Mucosa of descending colon (tissue), 3 donors: ENCODE measurements around the gene RGL3. TPM values are rescaled to one million over a fixed set of nuclear protein-coding genes. Genes with fewer than 3 reads are reported as not detected.
"Not testable (repeated sequence)": the region's sequence is repeated elsewhere in the genome, so short reads cannot be mapped to it uniquely, and the experiment has no call there.

Experiments used
- ATAC-seq: fragments of 200-7000 bp; cut with Tn5 transposase; one replicate; pipeline ENCODE4 v1.9.1; 2020; ENCODE audit warnings: mild to moderate bottlenecking, moderate library complexity
- DNase-seq, 3 donors: peaks; one replicate each; pipeline ENCODE4 v3.0.0-alpha.2; 2020
- H3K36me3 ChIP-seq: fragments of 200-600 bp; one replicate; pipeline ENCODE4 v1.8.0; 2021; ENCODE audit warnings: low read depth, mild to moderate bottlenecking
- H3K4me1 ChIP-seq: fragments of 200-600 bp; one replicate; pipeline ENCODE4 v1.8.0; 2021; ENCODE audit warnings: low read depth, mild to moderate bottlenecking
- H3K4me3 ChIP-seq: fragments of 200-600 bp; one replicate; pipeline ENCODE4 v1.8.0; 2021; ENCODE audit warnings: mild to moderate bottlenecking
- H3K9me3 ChIP-seq: fragments of 200-600 bp; one replicate; pipeline ENCODE4 v1.8.0; 2021; ENCODE audit warnings: mild to moderate bottlenecking
- intact Hi-C, 2 donors: fragments of 100-400 bp; cut with DNase I in 1 of 2; cut with micrococcal nuclease in 1 of 2; formaldehyde crosslinking; loops; one replicate each; pipeline versions ENCODE4 v1.11.0 to v1.11.1; 2022; cut with DNase I, micrococcal nuclease
- total RNA-seq, 3 donors: library from RNA; stranded (reverse); fragmentation: NEBNext Ultra II Directional in 2 of 3; extraction: Animal tissue kit (Norgen Biotek cat#: 25700) in 2 of 3; gene quantifications; one replicate each; pipeline versions ENCODE4 v1.2.1 to v1.2.4, GENCODE V29; 2021 to 2023
- TF ChIP-seq, protein P1 (sequence below): fragments of 200-600 bp; IDR thresholded peaks from one replicate; pipeline ENCODE4 v1.8.0; 2022; ENCODE audit warnings: antibody characterized with exemption, mild to moderate bottlenecking
- donor health status: DM: no; HTN: no; CAD: no; lungs with moderate emphysema.
- donor health status: DM: no; HTN: no; CAD: no.
- donor health status: DM: no; HTN: yes; CAD: no.

Gene RGL3
- total RNA-seq, 3 donors from 2014 or later, result 10.7 to 15.1 (median 11.0) TPM

DNA sequence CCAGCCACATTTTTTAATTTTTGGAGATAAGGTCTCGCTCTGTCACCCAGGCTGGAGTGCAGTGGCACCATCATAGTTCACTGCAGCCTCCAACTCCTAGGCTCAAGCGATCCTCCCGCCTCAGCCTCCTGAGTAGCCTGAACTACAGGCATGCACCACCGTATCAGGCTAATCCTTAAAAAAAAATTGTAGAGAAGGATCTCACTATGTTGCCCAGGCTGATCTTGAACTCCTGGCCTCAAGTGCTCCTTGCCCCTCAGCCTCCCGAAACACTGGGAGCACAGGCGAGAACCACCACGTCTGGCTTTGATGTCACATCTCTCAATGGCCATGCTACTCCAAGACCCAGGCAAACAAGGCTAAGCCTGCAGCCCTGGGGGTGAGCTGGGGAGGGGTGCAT is 37.5 kb upstream of the RGL3 start:
- ATAC-seq (no peak), DNase-seq (no peak)
- H3K9me3 ChIP-seq, result no peaks in the 10 kb centered on the region
- H3K4me3 ChIP-seq, result no peak overlapping the region
- TF ChIP-seq, protein P1, sequence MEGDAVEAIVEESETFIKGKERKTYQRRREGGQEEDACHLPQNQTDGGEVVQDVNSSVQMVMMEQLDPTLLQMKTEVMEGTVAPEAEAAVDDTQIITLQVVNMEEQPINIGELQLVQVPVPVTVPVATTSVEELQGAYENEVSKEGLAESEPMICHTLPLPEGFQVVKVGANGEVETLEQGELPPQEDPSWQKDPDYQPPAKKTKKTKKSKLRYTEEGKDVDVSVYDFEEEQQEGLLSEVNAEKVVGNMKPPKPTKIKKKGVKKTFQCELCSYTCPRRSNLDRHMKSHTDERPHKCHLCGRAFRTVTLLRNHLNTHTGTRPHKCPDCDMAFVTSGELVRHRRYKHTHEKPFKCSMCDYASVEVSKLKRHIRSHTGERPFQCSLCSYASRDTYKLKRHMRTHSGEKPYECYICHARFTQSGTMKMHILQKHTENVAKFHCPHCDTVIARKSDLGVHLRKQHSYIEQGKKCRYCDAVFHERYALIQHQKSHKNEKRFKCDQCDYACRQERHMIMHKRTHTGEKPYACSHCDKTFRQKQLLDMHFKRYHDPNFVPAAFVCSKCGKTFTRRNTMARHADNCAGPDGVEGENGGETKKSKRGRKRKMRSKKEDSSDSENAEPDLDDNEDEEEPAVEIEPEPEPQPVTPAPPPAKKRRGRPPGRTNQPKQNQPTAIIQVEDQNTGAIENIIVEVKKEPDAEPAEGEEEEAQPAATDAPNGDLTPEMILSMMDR, result no peak
- H3K4me1 ChIP-seq, result no peaks in the 10 kb centered on the region
- H3K36me3 ChIP-seq, result no peaks in the 10 kb centered on the region
- intact Hi-C loops, result no loop called here

DNA sequence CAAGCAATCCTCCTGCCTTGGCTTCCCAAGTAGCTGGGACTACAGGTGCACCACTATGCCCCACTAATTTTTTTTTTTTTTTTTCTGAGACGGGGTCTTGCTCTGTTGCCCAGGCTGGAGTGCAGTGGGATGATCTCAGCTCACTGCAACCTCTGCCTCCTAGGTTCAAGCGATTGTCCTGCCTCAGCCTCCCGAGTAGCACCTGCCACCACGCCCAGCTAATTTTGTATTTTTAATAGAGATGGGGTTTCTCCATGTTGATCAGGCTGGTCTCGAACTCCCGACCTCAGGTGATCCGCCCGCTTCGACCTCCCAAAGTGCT is 36.1 kb upstream of the RGL3 start:
- H3K4me1 ChIP-seq, intact Hi-C loops, H3K4me3 ChIP-seq, H3K9me3 ChIP-seq, DNase-seq, H3K36me3 ChIP-seq, ATAC-seq: not testable (repeated sequence)

DNA sequence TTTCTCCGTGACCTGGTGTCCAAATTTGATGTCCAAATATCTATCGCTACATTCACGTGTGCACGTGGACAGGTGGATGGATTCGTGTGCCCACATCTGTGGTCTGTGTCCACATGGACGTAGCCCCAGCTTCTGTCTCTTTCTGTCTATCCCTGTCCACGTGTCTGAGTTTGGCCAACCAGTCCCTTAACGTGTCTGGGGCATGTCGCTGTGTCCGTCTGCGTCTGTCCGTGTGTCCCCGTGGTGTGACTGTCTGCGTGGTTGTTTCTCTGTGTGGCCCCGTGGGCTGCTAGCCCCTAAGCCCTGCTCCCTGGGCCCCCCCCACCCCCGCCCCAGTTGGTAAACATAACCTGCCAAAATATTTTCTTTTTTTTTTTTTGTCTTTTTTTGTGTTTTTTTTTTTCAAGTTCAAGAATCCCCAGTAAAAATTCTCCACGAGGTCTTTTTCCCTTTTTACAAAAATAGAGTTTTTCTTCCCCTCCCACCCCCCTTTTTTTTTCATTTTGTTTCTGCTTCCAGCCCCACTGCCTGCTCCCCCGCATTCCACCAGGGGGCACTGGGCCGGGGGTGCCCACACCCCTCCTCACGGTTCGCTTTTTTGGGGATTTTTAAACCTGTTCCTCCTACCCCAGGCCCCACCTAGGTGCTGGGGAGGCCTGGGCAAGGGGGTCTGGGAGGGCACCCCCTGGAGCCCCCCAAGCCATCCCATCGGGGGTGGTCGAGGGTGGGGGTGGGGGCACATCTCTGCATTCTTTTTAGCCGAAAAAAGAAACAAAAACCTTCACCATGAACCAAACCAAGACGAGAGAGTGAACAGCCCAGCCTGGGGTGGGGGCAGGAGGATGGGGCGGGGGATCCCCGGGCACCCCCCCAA is 34.6 kb upstream of the RGL3 start:
- DNase-seq (no peak), ATAC-seq (no peak)
- no peaks in the 10 kb centered on the region for H3K9me3 ChIP-seq
- no peaks in the 10 kb centered on the region for H3K4me1 ChIP-seq
- no peak overlapping the region for H3K4me3 ChIP-seq
- intact Hi-C loops, result no loop called here
- TF ChIP-seq, protein P1, result no peak
- no peaks in the 10 kb centered on the region for H3K36me3 ChIP-seq

DNA sequence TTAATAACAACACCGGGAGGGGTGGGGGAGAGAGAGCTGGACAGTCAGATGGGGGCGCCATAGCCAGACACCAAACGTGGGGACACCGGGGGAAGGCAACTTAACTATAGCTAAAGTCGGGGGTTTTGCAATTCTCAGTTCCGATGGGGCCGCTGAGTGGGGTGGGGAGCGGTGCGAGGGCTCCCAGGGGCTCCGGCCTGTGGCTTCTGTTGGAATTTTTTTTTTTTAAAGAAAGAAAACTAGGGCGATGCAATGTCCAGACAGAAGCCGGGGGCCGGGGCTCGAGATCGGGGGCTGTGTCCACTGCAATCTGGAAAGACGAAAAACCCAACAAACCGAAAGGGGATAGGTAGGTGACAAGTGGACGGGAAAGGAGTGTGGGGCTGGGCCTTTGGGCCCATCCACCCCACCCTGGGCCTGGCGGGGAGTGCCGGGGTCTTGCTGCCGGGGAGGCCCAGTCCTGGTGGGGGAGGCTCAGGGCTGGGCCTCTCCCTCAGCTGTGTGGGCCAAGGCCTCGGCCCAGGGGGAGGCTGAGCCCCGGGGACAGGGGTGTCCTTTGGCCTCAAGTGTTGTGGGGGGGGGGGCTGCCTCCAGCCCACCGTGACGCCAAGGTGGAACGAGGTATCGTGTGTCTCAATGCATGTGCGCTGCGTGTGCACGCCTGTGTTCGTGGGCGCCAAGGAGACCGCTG is 33.7 kb upstream of the RGL3 start:
- TF ChIP-seq, protein P1, result no peak
- intact Hi-C loops, result no loop called here
- ATAC-seq, result no peak

DNA sequence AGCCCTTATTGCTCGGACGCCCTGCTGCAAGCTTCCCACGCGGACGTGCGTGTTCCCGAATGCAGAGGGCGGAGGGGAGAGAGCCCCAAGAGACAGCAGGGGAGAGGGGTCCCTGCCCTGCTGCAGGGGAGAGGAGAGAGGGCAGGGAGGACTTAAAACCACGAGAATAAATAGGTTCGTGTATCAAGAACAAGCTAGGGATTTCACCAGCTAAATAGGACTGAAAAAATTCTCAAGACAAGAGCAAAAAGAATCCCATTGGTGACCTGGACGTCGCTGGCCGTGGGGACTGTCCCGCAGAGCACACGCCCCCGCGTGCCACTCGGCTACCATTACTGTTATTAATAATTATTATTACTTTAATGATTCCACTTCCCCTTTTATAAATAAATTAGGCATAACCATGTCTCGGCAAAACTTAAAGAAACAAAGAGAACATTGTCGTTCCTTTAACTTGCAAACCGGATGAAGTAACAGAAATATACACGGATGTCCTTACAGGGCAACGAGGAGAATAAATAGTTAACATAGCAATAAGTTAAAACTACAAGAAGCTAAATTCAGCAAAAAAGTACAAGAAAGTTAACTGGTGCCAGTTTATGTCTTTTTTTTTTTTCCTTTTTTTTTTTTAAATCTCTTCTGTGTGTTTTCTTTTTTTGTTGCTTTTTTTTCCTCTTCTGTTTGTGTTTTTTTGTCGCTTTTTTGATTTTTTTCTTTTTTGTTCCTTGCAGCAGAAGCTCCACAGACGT is 32.9 kb upstream of the RGL3 start:
- intact Hi-C loops, result no loop called here
- TF ChIP-seq, protein P1, result no peak
- no peaks in the 10 kb centered on the region for H3K36me3 ChIP-seq
- no peaks in the 10 kb centered on the region for H3K9me3 ChIP-seq
- H3K4me1 ChIP-seq, result no peaks in the 10 kb centered on the region
- DNase-seq (no peak), ATAC-seq (no peak)
- no peak overlapping the region for H3K4me3 ChIP-seq

More for the DNA sequence above, 33.7 kb upstream of the RGL3 start:
- no peaks in the 10 kb centered on the region for H3K4me1 ChIP-seq
- no peak overlapping the region for H3K4me3 ChIP-seq
- DNase-seq, result no peak
- H3K36me3 ChIP-seq, result no peaks in the 10 kb centered on the region
- H3K9me3 ChIP-seq, result no peaks in the 10 kb centered on the region
